Embryonic facial prominence (tissue), 1 donor: ENCODE measurements around the gene MBTPS1.

Source experiments
- DNase-seq: peaks from one replicate; pipeline ENCODE4 v3.0.0-alpha.2; 2016; ENCODE audit errors: extremely low spot score

The MBTPS1 gene

DNA sequence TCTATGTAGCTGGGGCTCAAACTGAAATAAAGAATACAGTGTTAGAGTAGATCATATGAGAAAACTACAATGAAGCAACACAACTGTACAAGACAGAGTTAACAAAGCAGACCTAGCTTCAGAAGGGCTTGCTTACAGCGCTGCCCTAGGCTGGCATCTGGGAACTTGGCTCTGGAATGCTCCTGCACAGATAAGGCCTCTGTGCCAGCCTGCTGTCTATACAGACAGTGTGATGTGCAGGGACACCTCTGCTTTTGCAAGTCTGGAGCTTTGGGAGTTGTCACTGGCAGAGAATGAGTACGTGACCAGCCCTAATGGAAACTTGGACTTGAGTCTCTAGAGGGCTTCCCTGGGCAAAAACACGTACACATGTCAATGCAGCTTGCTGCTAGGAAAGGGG is 42.0 kb downstream of the MBTPS1 start:
- no peak for DNase-seq

GRCh38 chr16:84072014-84072413 is 44.7 kb downstream of the MBTPS1 start:
- DNase-seq: no peak

DNA sequence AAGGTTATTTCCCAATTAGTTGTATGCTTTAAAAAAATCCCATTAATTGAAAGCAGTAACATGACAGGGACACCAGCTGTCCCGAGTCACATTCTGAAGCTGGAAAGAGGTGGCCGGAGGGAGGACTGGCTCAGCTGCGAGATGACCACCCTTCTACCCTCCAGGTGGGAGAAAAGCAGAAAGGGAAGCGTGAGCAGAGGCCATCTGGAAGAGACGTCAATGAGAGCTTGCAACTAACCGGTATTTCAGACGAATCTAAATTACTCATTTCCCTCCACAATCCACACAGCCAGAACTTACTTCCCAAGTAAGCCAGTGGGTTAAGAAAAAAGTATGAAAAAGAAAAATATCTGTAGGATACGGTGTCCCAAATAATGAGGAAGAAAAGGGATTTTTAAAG is 45.6 kb downstream of the MBTPS1 start:
- DNase-seq: no peak

DNA sequence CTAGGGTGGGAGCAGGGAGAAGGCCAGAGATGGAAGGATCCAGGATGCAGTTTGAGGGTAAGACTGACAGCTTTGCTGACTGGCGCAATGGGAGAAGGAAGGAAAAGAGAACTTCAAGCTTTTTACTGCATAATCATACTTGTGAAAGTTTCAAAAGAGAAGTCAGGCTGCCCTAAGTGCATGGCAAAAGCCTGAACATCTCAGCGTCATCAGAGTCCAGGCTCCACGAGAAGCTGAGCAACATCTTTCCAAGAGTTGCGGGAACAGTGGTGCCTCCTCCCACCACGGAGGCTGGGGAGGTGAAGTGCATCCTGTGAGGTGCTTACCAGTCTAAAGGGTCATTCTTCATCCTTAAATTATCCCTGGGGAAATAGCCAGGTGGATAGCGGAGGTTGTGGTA is 47.2 kb downstream of the MBTPS1 start:
- no peak for DNase-seq

- no peak for DNase-seq
Measured at GRCh38 chr16:84068783-84069462, 47.8 kb downstream of the MBTPS1 start.

DNA sequence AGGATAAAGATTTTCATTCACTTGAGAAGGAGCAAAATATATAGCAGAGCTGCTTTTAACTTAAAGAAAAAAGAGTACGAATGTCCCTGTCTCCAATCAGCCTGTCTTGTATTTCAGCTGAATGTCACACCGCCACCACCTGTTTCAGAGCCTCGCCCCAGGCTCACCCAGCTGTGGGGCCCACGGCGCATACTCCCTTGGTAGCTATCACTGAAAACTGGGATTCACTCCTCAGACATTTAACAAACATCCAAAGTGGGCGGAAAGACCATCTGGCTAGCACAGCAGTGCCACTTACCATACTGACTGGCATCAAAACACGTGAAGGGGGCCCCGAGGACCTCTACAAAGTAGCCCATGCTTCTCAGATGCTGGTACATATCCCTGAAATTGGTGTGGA is 48.7 kb downstream of the MBTPS1 start:
- no peak for DNase-seq

- DNase-seq: no peak
Measured at GRCh38 chr16:84067640-84068039, 49.1 kb downstream of the MBTPS1 start.

- no peak for DNase-seq
Measured at GRCh38 chr16:84065536-84066132, 51.1 kb downstream of the MBTPS1 start.

DNA sequence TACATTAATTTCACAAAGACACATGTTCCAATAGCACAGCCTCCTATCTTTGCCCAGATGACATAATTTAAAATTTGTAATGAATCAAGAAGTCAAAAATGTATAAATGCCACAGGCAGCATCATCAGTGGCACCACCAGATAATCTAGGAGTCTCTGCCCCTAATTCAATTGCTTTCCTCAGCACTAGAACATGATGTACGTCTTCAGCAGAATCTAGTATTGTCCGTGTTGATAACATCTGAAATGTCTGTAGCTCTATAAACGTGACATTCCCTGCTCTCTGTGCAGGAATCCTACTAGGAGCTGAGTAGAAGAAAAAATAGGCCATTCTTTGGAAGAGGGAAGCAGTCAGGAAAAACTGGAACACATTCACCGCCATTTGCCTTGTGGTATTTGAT is 52.8 kb downstream of the MBTPS1 start:
- no peak for DNase-seq

DNA sequence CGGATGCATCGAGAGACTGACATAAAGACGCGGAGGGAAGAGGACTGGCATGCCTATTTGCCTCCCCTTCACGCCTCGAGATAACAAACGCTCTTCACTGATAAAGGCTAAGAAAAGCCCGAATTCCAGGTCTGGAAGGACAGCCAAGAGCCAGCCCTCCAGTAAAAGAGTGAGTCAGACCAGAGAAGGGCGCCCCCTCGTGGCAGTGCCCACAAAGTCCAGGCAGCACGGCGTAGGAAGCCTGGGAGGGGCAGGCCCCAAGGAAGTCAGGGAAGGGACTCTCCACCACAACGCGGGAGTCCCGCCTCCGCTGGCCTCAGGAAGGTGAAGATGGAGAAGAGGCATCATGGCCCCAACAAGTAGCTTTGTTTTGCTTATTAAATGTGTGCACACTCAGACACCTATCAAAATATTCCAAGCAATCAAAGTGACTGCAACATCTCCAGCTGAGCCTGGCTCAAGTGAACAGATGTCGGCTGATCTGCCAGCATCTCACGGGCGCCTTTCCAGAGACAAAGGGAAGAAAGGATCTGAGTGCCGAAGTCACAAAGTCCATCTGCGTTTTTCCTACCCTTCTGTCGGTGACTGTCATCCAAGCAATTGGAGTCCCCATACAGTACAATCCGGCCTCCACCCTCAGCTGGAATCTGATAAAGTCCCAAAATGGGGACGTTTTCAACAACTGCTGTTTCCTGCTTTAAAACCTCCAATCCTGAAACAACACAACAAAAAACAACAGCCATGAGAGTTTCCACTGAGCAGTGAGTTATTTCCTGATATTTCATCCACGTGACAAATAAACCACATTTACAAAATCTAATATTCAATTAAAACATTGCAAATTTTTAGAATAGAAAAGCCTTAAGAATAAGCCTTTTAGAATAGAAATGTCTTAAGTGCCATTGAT is 53.8 kb downstream of the MBTPS1 start:
- DNase-seq: no peak

DNA sequence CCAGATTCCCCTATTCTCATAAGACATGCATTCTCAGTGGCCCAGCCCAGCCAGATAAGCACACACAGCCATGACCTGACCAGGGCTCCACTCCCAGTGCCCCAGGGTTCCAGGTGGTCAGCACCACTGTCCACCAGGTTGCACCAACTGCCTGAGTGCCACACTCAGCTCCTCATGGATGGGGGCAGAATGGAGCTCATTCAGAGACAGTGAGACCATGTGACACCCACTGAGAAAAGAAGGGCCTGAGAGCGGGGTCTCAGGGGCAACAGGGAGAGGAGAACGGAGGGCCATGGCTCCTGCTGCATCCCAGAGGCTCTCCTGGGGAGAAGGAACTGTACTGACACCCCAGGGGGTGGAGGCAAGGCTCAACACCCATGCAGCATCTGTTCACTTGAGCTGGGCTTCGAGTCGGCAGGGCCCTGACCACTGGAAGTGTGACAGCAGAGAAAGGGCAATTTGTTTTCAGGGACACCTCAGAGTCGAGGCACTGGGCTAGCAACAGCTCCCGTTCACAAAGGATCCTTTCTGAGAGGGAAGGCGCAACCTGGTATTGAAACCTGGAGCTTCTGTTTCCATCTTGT is 55.4 kb downstream of the MBTPS1 start:
- no peak for DNase-seq

GRCh38 chr16:84059946-84060901 is 56.5 kb downstream of the MBTPS1 start:
- DNase-seq: no peak

DNA sequence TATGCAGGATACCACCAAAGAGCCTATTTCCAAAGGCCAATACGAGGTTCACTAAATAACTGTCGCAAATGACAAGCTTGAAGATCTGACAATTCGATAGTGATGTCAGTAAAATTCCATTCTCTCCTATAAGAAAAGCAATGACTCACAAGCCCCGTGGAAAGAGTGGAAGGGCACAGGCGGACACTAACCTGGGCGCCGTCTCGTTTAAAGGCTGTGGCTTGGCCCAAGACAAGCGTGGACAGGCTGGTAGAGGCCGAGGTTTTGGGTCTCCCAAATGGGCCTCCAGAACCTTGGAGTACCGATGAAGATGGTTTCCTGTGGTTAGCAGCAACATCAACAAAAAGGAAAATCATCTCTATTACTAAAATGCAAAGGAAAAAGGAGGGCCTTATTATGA is 57.6 kb downstream of the MBTPS1 start:
- DNase-seq: no peak

DNA sequence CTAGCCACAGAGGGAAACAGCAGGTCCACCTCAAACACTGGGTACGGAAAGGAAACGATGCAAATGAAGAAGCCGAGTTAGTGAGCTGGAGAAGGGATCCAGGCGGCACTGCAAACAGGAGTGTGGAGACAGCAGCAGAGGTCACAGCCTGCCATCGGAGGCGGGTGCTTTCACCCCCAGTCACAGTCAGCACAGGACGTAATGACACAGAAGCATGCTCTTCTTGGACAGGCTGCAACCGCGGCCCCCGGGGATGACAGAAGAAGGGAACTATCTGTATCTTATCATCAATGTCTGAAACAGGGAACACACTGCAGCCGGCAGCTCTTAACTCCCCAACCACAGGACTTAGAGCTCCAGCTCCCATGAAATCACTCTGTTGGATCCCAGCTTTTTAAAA is 58.1 kb downstream of the MBTPS1 start:
- DNase-seq: no peak

GRCh38 chr16:84058211-84058610 is 58.5 kb downstream of the MBTPS1 start:
- DNase-seq: no peak

DNA sequence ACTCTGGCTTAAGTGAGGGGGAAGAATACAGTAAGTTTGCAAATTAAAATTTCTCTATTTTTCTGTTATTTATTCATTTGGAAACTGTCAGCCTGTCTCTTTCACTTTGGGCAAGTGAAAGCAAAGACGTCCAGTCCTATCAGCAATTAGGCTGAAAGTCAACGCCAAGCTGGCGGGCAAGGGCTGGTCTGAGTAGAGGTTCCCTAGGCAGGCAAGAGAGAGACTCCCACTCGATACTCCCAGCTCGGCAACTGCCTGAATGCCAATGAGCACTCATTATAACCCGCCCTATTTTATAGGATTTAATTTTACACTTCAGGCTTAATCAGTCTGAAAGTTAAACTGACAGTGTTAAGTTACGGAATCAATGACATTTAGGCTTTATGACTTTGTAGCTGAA is 59.8 kb downstream of the MBTPS1 start:
- no peak for DNase-seq

DNA sequence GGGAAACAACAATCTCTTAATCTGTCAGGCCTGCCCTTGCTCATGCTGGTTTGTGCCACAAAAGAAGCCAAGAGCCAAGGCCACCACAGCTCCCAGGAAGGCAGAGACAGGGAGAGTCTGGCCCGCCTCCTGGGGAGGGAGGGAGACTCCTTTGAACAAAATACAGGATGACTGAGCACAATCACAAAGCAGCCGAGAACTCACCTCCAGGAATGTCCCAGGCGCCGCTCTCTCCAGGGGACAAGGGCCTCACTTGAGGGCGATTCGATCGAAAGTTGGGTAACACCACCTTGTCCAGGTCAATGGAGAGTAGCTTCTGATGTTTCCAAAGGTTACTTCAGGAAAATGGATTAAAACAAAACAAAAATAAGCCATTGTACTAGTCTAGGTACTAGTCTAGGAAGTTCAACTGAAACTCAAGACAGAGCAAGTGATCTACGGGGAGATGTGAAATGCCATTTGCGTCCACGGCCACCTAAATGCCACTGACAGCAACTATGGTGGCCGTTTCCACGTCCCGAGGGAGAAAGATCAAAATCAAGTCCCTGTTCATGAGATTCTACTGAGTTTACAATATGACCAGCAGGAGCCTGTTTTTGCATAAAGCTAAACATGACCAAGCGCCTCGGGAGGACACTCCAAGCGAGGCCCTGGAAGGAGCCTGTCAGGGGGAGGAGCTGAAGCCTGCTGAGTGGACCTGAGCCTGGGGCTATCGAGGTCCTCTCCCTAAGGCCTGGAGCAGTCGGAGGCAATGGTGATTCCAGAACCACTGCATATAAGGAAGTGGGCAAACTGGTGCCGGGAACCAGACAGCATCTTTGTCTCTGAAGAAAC is 60.7 kb downstream of the MBTPS1 start:
- no peak for DNase-seq

DNA sequence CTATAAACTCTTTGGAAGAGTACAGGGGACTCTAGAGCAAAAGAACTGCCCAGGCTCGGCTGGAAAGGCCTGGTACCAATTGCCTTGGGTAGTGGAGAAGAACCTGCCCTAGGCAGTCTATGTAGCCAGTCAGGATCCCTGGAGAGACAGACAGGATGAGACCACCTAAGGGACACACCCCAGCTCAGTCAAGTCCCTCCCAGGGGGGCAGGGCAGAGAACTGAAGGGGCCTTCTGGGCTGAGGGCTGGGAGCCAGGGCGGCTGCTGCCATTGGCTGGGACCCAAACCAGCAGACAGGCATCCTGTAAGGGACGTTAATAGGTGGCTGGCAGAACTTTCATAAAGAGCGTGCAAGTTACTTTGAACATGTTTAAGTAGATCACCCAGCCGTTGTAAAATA is 61.4 kb downstream of the MBTPS1 start:
- DNase-seq: no peak

GRCh38 chr16:84054916-84055315 is 61.8 kb downstream of the MBTPS1 start:
- DNase-seq: no peak

DNA sequence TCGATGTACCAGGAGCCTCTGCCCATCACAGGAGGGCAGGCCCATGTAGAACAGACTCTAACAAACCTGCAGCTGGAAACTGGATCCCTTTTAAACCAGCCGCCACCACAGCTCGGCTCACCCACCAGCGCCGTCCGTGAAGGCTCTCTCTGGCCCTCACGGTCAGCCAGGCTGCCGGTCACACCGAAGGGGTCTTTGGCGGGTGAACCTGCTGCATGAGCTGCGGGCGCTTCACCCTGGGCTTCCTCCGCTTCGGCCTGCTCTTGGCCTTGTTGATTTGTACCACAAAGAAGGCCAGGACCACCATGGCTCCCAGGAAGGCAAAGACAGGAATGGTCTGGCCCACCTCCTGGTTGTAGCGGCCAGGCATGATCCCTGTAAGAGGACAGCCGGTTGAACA is 62.5 kb downstream of the MBTPS1 start:
- no peak for DNase-seq
